Measurements from ENCODE around the gene NCKAP5L. TPM values are rescaled to one million over a fixed set of nuclear protein-coding genes. Genes with fewer than 3 reads are reported as not detected.
"Not testable (repeated sequence)": the region's sequence is repeated elsewhere in the genome, so short reads cannot be mapped to it uniquely, and the experiment has no call there.

Gene NCKAP5L
- total and polyA plus RNA-seq, 4 experiments from 2014 or later: 0.20 to 11.2 (median 7.0) TPM

GRCh38 chr12:49864798-49865090, 36.5 kb upstream of the NCKAP5L start:
- no peak overlapping the region for H3K27ac ChIP-seq (ENCODE audit: low read depth, low read length)
- CTCF ChIA-PET (ENCODE audit: partially characterized antibody): interaction anchor here (0.7 to 2.5 kb wide), 5 partner anchors 9 to 87 kb away, joined by 3 to 6 read pairs (median 4); no protein-coding TSS in a partner anchor
- Mint-ChIP-seq H3K27ac (no peak overlapping the region), H3K4me1 (no peaks in the 10 kb centered on the region), H3K9me3 (peaks cover 0 to 4% (median 0%) of the 10 kb centered on the region in 8 donors), H3K4me3 (no peak overlapping the region), H3K36me3 (no peaks in the 10 kb centered on the region), H3K27me3 (peaks cover 2 to 4% of the 10 kb centered on the region in 2 donors)
- H3K27me3 ChIP-seq (ENCODE audit: insufficient read depth, low read length): no peaks in the 10 kb centered on the region
- H3K4me3 ChIP-seq (ENCODE audit: low read length in 2 of 2): no peak overlapping the region
- no peaks in the 10 kb centered on the region for H3K9me3 ChIP-seq (ENCODE audit: control insufficient read depth in 1 of 2, low read length in 2 of 2)
- intact Hi-C loops (cut with micrococcal nuclease): loop anchor here (10.0 kb wide), 1 partner anchor 190 kb away; the partner anchor contains the start of gene ASIC1
- no peaks in the 10 kb centered on the region for H3K36me3 ChIP-seq (ENCODE audit: insufficient read depth, low read length)
- DNase-seq: no peak
- H3K4me1 ChIP-seq (ENCODE audit: insufficient read depth, low read length): no peaks in the 10 kb centered on the region
- POLR2A ChIA-PET (ENCODE audit: partially characterized antibody): no interaction called here

GRCh38 chr12:49863946-49864797, 36.0 kb upstream of the NCKAP5L start:
- Histone ChIP-seq H3K9me3 (ENCODE audit: control insufficient read depth in 1 of 2, low read length in 2 of 2) (no peaks in the 10 kb centered on the region), H3K4me1 (ENCODE audit: insufficient read depth, low read length) (no peaks in the 10 kb centered on the region), H3K4me3 (ENCODE audit: low read length in 2 of 2) (no peak overlapping the region), H3K27ac (ENCODE audit: low read depth, low read length) (no peak overlapping the region), H3K36me3 (ENCODE audit: insufficient read depth, low read length) (no peaks in the 10 kb centered on the region), H3K27me3 (ENCODE audit: insufficient read depth, low read length) (no peaks in the 10 kb centered on the region)
- Mint-ChIP-seq H3K4me1 (no peaks in the 10 kb centered on the region), H3K4me3 (no peak overlapping the region), H3K9me3 (peaks cover 0 to 5% (median 0%) of the 10 kb centered on the region in 8 donors), H3K27me3 (peaks cover 2 to 4% of the 10 kb centered on the region in 2 donors), H3K36me3 (no peaks in the 10 kb centered on the region), H3K27ac (no peak overlapping the region)
- intact Hi-C loops (cut with micrococcal nuclease): loop anchor here (10.0 kb wide), 1 partner anchor 191 kb away; the partner anchor contains the start of gene ASIC1
- ChIA-PET CTCF (ENCODE audit: partially characterized antibody) (interaction anchor here (0.6 to 2.5 kb wide), 5 partner anchors 10 to 99 kb away, joined by 3 to 6 read pairs (median 4); no protein-coding TSS in a partner anchor), POLR2A (ENCODE audit: partially characterized antibody) (no interaction called here)
- DNase-seq: no peak

- H3K36me3 ChIP-seq (ENCODE audit: insufficient read depth, low read length); H3K27me3 ChIP-seq (ENCODE audit: insufficient read depth, low read length); H3K9me3 Mint-ChIP-seq; H3K4me1 ChIP-seq (ENCODE audit: insufficient read depth, low read length); H3K27ac ChIP-seq (ENCODE audit: low read depth, low read length); H3K4me1 Mint-ChIP-seq; POLR2A ChIA-PET (ENCODE audit: partially characterized antibody); H3K4me3 ChIP-seq (ENCODE audit: low read length in 2 of 2); DNase-seq; H3K9me3 ChIP-seq (ENCODE audit: control insufficient read depth in 1 of 2, low read length in 2 of 2); H3K36me3 Mint-ChIP-seq; H3K4me3 Mint-ChIP-seq; H3K27me3 Mint-ChIP-seq; H3K27ac Mint-ChIP-seq; CTCF ChIA-PET (ENCODE audit: partially characterized antibody): not testable (repeated sequence)
- intact Hi-C loops (cut with micrococcal nuclease): loop anchor here (10.0 kb wide), 1 partner anchor 194 kb away; the partner anchor contains the start of gene ASIC1
These were observed 32.7 kb upstream of the NCKAP5L start for GRCh38 chr12:49860921-49861320.

- H3K27me3 ChIP-seq (ENCODE audit: insufficient read depth, low read length); H3K9me3 ChIP-seq (ENCODE audit: control insufficient read depth in 1 of 2, low read length in 2 of 2); H3K4me1 ChIP-seq (ENCODE audit: insufficient read depth, low read length); H3K27ac Mint-ChIP-seq; H3K4me3 Mint-ChIP-seq; CTCF ChIA-PET (ENCODE audit: partially characterized antibody); H3K27me3 Mint-ChIP-seq; H3K36me3 ChIP-seq (ENCODE audit: insufficient read depth, low read length); H3K4me3 ChIP-seq (ENCODE audit: low read length in 2 of 2); H3K9me3 Mint-ChIP-seq; intact Hi-C loops (cut with micrococcal nuclease); POLR2A ChIA-PET (ENCODE audit: partially characterized antibody); H3K4me1 Mint-ChIP-seq; DNase-seq; H3K36me3 Mint-ChIP-seq; H3K27ac ChIP-seq (ENCODE audit: low read depth, low read length): not testable (repeated sequence)
These were observed 27.7 kb upstream of the NCKAP5L start for GRCh38 chr12:49855890-49856289.

GRCh38 chr12:49854976-49855375, 26.8 kb upstream of the NCKAP5L start:
- no peaks in the 10 kb centered on the region for H3K4me1 ChIP-seq (ENCODE audit: insufficient read depth, low read length)
- peaks cover 0 to 8% (median 0%) of the 10 kb centered on the region in 8 donors for H3K9me3 Mint-ChIP-seq
- H3K27me3 ChIP-seq (ENCODE audit: insufficient read depth, low read length): no peaks in the 10 kb centered on the region
- peaks cover 0 to 5% of the 10 kb centered on the region in 2 donors for H3K27me3 Mint-ChIP-seq
- peaks cover 0 to 2% (median 0%) of the 10 kb centered on the region in 4 donors for H3K4me1 Mint-ChIP-seq
- H3K9me3 ChIP-seq (ENCODE audit: control insufficient read depth in 1 of 2, low read length in 2 of 2): no peaks in the 10 kb centered on the region
- H3K36me3 Mint-ChIP-seq: no peaks in the 10 kb centered on the region
- ChIA-PET POLR2A (ENCODE audit: partially characterized antibody) (no interaction called here), CTCF (ENCODE audit: partially characterized antibody) (no interaction called here)
- no peak overlapping the region for H3K4me3 Mint-ChIP-seq
- DNase-seq: no peak
- intact Hi-C loops (cut with micrococcal nuclease): no loop called here
- H3K27ac ChIP-seq (ENCODE audit: low read depth, low read length): no peak overlapping the region
- H3K4me3 ChIP-seq (ENCODE audit: low read length in 2 of 2): no peak overlapping the region
- peak overlapping the region in 1 of 7 donors; percentile 62 for H3K27ac Mint-ChIP-seq
- no peaks in the 10 kb centered on the region for H3K36me3 ChIP-seq (ENCODE audit: insufficient read depth, low read length)

GRCh38 chr12:49853671-49854070, 25.5 kb upstream of the NCKAP5L start:
- Histone ChIP-seq H3K9me3 (ENCODE audit: control insufficient read depth in 1 of 2, low read length in 2 of 2) (no peaks in the 10 kb centered on the region), H3K36me3 (ENCODE audit: insufficient read depth, low read length) (no peaks in the 10 kb centered on the region), H3K27me3 (ENCODE audit: insufficient read depth, low read length) (no peaks in the 10 kb centered on the region), H3K4me1 (ENCODE audit: insufficient read depth, low read length) (no peaks in the 10 kb centered on the region), H3K27ac (ENCODE audit: low read depth, low read length) (no peak overlapping the region), H3K4me3 (ENCODE audit: low read length in 2 of 2) (no peak overlapping the region)
- H3K27me3 Mint-ChIP-seq: peaks cover 5 to 6% of the 10 kb centered on the region in 2 donors
- intact Hi-C loops (cut with micrococcal nuclease): no loop called here
- ChIA-PET CTCF (ENCODE audit: partially characterized antibody) (no interaction called here), POLR2A (ENCODE audit: partially characterized antibody) (no interaction called here)
- peaks cover 0 to 4% (median 0%) of the 10 kb centered on the region in 8 donors for H3K9me3 Mint-ChIP-seq
- peaks cover 0 to 2% (median 0%) of the 10 kb centered on the region in 4 donors for H3K4me1 Mint-ChIP-seq
- H3K4me3 Mint-ChIP-seq: no peak overlapping the region
- H3K36me3 Mint-ChIP-seq: no peaks in the 10 kb centered on the region
- H3K27ac Mint-ChIP-seq: peak overlapping the region in 1 of 7 donors; percentile 1
- no peak for DNase-seq

- DNase-seq: no peak
- Histone ChIP-seq H3K36me3 (ENCODE audit: insufficient read depth, low read length) (no peaks in the 10 kb centered on the region), H3K9me3 (ENCODE audit: control insufficient read depth in 1 of 2, low read length in 2 of 2) (no peaks in the 10 kb centered on the region), H3K27ac (ENCODE audit: low read depth, low read length) (no peak overlapping the region), H3K27me3 (ENCODE audit: insufficient read depth, low read length) (peaks cover 3% of the 10 kb centered on the region), H3K4me3 (ENCODE audit: low read length in 2 of 2) (no peak overlapping the region), H3K4me1 (ENCODE audit: insufficient read depth, low read length) (peaks cover 22% of the 10 kb centered on the region)
- CTCF ChIA-PET (ENCODE audit: partially characterized antibody): interaction anchor here (0.6 to 1.6 kb wide), 7 partner anchors 9 to 488 kb away, joined by 3 to 5 read pairs (median 4); partner anchors contain the start of gene TMBIM6
- POLR2A ChIA-PET (ENCODE audit: partially characterized antibody): interaction anchor here (0.9 to 1.2 kb wide), 4 partner anchors 8 to 106 kb away, joined by 3 to 8 read pairs (median 3); partner anchors contain the start of genes NCKAP5L and TMBIM6
- Mint-ChIP-seq H3K27ac (peak overlapping the region in 1 of 7 donors; percentile 59), H3K9me3 (no peaks in the 10 kb centered on the region), H3K36me3 (no peaks in the 10 kb centered on the region), H3K27me3 (peaks cover 5 to 6% of the 10 kb centered on the region in 2 donors), H3K4me3 (peak overlapping the region in 2 of 8 donors; percentile 47 to 57), H3K4me1 (peaks cover 17 to 34% (median 24%) of the 10 kb centered on the region in 4 donors)
- intact Hi-C loops (cut with micrococcal nuclease): no loop called here
These were observed 18.9 kb upstream of the NCKAP5L start for GRCh38 chr12:49847161-49847560.
